ENCODE results near the gene XRN1.

DNA sequence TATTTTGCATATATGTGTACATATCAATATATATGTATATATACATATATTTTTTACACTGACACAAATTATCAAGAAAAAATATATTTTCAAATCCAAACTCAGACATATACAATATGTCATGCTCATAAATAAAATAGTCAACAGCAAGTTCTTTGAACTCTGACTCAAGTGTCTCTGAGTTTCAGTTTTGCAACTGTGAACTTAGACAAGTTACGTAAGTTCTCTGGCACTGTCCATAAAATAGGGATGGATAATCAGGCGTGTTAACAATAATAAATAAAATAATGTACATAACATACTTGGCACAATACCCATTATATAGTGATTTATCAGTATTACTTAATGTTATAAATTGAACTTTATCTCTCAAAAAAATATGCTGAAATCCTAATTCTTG, 12.1 kb upstream of the XRN1 start:
- TF ChIP-seq, protein P1, sequence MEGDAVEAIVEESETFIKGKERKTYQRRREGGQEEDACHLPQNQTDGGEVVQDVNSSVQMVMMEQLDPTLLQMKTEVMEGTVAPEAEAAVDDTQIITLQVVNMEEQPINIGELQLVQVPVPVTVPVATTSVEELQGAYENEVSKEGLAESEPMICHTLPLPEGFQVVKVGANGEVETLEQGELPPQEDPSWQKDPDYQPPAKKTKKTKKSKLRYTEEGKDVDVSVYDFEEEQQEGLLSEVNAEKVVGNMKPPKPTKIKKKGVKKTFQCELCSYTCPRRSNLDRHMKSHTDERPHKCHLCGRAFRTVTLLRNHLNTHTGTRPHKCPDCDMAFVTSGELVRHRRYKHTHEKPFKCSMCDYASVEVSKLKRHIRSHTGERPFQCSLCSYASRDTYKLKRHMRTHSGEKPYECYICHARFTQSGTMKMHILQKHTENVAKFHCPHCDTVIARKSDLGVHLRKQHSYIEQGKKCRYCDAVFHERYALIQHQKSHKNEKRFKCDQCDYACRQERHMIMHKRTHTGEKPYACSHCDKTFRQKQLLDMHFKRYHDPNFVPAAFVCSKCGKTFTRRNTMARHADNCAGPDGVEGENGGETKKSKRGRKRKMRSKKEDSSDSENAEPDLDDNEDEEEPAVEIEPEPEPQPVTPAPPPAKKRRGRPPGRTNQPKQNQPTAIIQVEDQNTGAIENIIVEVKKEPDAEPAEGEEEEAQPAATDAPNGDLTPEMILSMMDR (IDR thresholded peaks at IDR 0.05): no peak
- TF ChIP-seq POLR2AphosphoS5 (IDR thresholded peaks at IDR 0.05) (no peak), POLR2A (IDR thresholded peaks at IDR 0.05) (no peak)
